Measurements from ENCODE around the gene GRID2.

DNA sequence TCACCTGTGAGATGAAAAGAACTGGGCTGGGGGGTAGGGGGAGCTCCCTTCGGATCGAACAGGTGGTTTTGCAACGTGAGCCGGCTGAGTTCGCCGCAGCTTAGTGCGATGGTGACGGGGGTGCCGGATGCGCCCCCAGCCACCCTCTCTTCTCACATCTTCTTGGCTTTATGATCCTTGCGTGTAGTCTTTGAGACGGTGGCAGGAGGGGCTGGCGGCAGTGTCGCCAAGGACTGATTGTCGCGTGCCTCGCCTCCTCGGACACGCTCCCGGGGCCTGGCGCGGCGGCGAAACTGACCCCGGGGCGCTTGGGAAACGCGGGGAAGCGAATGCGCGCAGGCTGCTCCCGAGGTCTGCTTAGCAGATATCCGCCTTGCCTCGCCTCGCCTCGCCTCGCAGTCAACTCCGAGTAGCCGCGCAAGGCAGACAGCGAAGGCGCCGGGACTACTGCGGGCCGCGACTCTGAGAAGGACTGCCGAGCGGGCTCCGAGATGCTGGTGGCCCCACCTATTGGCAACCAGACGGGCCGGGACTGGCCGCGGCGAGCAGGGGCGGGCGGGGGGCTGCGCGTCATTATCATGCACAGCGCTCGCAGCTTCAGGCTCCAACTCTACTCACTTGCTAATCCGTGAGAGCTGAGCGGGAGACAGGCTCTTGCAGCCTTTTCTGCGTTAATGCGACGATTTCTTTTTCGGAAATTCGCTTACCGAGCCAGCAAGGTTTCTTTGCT lies 1.5 kb downstream of the GRID2 start:
- TF ChIP-seq, protein P1, sequence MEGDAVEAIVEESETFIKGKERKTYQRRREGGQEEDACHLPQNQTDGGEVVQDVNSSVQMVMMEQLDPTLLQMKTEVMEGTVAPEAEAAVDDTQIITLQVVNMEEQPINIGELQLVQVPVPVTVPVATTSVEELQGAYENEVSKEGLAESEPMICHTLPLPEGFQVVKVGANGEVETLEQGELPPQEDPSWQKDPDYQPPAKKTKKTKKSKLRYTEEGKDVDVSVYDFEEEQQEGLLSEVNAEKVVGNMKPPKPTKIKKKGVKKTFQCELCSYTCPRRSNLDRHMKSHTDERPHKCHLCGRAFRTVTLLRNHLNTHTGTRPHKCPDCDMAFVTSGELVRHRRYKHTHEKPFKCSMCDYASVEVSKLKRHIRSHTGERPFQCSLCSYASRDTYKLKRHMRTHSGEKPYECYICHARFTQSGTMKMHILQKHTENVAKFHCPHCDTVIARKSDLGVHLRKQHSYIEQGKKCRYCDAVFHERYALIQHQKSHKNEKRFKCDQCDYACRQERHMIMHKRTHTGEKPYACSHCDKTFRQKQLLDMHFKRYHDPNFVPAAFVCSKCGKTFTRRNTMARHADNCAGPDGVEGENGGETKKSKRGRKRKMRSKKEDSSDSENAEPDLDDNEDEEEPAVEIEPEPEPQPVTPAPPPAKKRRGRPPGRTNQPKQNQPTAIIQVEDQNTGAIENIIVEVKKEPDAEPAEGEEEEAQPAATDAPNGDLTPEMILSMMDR (IDR thresholded peaks at IDR 0.05), result no peak
- TF ChIP-seq POLR2A (IDR thresholded peaks at IDR 0.05) (no peak), POLR2AphosphoS5 (IDR thresholded peaks at IDR 0.05) (no peak), EP300 (IDR thresholded peaks at IDR 0.05) (no peak)

All from stomach (tissue), 4 donors.